ENCODE results near the gene ZNF782. TPM values are rescaled to one million over a fixed set of nuclear protein-coding genes. Genes with fewer than 3 reads are reported as not detected.
"Not testable (repeated sequence)": the region's sequence is repeated elsewhere in the genome, so short reads cannot be mapped to it uniquely, and the experiment has no call there.

Gene ZNF782
- total RNA-seq, 1 donor from 2014 or later = 3.1 TPM

DNA sequence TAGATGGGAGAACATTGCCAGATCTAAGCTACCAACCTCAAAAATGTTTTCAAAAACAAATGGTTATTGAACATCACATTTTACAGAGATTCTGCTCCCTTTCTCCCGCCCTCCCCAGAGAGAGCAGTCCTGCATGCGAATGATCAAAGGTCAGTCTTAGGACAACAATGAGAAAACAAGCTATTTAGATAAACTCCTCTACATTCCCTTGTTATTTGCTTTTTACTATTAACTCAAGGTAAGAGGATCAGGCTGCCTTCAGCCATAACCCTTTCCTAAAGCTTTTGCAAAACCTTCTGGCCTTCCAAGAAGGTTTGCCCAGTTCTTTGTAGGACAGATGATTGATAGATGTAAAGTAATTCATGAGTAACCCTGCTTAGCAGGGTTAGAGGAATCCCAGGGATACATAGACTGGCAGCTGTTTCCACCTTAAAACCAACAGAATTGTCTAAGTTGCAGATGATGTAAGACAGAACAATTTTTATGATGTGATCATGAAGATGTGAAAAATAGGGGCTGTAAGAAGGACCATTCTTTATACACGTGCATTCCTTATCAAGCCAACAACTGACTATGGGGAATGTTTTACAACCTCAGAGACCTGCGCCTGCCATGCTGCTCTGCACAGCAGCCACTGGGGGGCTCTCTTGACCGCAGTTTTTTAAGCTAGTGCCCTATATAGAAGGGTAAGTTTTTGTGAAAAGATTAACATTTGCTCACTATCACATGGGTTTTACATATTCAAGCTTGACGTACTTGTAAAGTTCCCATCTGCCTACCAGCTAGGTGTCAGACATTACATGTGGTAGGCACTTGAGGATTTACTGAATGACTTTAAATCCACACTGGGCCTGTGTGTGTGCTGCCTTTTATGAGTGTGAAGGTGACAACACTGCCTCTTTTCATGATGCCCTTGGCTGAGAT lies 2.3 kb upstream of the ZNF782 start:
- DNase-seq (ENCODE audit: missing footprints) (peak; percentile 75), ATAC-seq (peak; percentile 59)
- intact Hi-C loops (cut with DNase I) = loop anchor here (1.0 to 5.0 kb wide), 4 partner anchors 254 to 776 kb away; partner anchors contain the start of genes NCBP1 and TSTD2

DNA sequence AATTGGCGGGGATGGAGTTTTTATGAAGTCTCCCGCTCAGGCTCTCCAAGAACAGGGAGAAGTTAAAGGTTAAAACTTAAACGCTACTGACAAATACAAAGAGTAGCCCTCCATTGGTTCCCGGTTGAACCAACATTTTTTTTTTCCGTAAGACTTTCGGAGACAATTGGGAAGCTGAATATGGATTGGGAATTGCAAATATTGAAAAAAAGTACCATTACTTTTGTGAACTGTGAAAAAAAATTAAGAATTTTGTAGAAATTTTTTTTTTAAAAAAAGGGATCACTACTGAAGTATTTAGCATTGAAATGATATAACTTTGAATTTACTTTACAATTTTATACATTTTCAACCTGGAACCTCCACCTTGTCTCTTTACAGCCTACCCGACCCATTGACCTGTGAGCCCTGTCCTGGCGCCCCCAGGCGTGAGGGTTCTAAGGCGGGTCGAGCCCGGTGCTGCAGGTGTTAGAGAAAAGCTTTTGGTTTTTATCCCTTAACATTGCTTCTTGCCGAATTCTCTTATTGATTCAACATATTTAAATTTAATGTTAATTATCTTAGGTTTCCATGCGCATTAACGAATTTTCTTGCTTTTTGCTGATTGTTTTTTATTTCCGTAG lies 448 bp upstream of the ZNF782 start:
- ATAC-seq (no peak), DNase-seq (ENCODE audit: missing footprints) (peak; percentile 74)
- intact Hi-C loops (cut with DNase I) = loop anchor here (5.0 kb wide), 2 partner anchors 383 to 778 kb away; partner anchors contain the start of genes NCBP1 and TSTD2

DNA sequence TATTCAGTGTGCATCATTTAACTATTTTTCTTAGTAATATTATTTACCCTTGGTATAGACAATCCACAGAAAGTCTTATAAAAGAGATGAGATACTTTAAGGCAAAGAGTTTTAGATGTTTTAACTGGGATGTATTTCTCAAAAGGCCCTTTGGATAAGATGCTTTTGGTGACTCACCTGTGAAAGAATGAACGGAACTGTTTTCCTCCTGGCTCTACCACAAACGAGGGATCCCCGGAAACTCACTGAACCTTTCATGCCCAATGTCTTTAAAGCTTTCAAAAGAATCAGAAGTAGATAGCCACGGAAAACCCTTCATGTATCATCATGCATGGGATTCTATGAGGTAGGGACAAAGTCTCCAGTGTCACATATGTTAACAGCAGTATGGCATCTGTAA lies 1.6 kb downstream of the ZNF782 start:
- DNase-seq (ENCODE audit: missing footprints) = no peak
- intact Hi-C loops (cut with DNase I) = no loop called here
- no peak for ATAC-seq

DNA sequence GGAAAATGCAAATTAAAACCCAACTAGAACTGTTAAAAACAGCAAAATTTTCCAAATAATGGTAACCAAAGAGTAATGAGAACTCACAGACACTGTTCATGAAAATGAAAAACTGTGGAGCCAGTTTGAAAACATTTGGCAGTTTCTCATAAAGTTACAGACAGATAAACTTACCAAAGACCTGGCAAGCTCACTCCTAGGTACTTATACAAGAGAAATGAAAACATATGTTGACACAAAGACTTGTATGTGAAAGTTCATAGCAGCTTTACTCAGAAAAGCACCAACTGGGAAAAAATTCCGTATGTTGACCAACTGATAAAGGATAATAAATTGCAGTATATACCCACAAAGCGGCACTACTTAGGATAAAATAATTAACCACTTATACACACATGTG lies 10.3 kb downstream of the ZNF782 start:
- intact Hi-C loops (cut with DNase I) = no loop called here
- ATAC-seq (no peak), DNase-seq (ENCODE audit: missing footprints) (no peak)

DNA sequence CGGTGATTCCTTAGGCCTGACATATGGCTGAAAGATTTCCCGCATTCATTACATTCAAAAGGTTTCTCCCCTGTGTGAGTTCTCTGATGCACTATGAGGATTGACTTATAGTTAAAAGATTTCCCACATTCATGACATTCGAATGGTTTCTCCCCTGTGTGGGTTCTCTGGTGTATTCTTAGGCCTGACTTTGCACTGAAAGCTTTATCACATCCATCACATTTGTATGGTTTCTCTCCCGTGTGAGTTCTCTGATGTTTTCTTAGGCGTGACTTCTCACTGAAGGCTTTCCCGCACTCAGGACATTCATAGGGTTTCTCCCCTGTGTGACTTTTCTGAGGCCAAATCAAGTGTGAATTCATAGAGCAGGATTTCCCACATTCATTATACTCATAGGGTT lies 35.8 kb downstream of the ZNF782 start:
- intact Hi-C loops (cut with DNase I) = loop anchor here (10.0 kb wide), 1 partner anchor 64 kb away; no protein-coding TSS in a partner anchor
- no peak for DNase-seq (ENCODE audit: missing footprints)
- no peak for ATAC-seq

DNA sequence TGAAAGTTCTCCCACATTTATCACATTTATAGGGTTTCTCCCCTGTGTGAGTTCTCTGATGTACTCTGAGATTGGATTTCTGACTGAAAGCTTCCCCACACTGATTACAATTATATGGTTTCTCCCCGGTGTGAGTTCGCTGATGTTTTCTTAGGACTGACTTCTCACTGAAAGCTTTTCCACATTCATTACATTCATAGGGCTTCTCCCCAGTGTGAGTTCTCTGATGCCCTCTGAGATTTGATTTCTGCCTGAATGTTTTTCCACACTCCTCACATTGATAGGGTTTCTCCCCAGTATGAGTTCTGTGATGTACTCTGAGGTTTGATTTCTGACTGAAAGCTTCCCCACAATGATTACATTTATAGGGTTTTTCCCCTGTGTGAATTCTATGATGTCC lies 36.3 kb downstream of the ZNF782 start:
- intact Hi-C loops (cut with DNase I) = loop anchor here (10.0 kb wide), 1 partner anchor 63 kb away; no protein-coding TSS in a partner anchor
- ATAC-seq = no peak
- no peak for DNase-seq (ENCODE audit: missing footprints)

DNA sequence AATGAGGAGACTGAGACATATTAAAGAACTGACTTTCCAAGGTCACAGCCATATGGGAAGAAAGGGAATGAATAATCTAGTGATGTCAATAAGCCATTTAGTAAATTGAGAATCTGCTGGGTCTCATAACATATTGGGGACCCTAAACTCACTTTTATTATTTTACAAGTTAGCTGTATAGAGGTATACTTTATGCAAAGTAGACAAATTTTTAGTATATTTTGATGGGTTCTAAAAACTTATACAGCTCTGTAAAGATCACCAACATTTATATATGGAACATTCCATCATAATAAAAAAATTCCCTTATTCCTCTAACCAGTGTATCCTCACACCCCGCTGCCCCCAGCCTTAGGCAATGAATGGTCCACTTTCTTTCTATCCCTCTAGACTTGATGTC lies 40.7 kb downstream of the ZNF782 start:
- no peak for ATAC-seq
- DNase-seq (ENCODE audit: missing footprints) = no peak
- intact Hi-C loops (cut with DNase I) = loop anchor here (10.0 kb wide), 1 partner anchor 59 kb away; no protein-coding TSS in a partner anchor

DNA sequence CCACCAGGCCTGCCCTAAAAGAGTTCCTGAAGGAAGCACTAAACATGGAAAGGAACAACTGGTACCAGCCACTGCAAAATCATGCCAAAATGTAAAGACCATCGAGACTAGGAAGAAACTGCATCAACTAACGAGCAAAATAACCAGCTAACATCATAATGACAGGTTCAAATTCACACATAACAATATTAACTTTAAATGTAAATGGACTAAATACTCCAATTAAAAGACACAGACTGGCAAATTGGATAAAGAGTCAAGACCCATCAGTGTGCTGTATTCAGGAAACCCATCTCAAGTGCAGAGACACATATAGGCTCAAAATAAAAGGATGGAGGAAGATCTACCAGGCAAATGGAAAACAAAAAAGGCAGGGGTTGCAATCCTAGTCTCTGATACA lies 55.4 kb downstream of the ZNF782 start:
- ATAC-seq; intact Hi-C loops (cut with DNase I); DNase-seq (ENCODE audit: missing footprints): not testable (repeated sequence)

DNA sequence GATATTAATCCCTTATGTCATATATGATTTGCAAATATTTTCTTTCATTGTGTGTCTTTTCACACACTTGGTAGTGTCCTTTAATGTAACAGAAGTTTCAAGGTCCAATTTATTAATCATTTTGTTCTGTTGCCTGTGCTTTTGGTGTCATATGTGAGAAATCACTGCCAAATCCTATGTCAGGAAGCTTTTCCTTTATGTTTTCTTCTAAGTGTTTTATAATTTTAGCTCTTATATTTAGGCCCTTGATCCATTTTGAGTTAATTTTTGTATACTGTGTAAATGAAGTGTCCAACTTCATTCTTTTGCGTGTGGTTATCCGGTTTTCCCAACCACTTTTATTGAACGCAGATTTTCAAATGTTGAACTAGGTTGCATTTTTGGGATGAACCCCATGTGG lies 70.3 kb downstream of the ZNF782 start:
- intact Hi-C loops (cut with DNase I) = no loop called here
- ATAC-seq (no peak), DNase-seq (ENCODE audit: missing footprints) (no peak)

DNA sequence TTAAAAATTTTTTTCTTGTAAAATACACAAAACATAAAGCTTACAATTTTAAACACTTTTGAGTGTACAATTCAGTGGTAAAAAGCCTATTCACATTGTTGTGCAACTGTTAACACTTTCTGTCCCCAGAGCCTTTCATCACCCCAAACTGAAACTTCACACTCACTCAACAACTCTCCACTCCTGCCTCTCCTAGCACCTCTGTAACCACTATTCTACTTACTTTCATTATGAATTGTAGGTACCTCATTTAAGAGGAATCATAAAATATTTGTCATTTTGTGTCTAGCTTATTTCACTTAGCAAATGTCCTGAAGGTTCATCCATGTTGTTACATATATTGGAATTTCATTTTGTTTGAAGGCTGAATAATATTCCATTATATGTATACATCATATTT lies 72.1 kb downstream of the ZNF782 start:
- intact Hi-C loops (cut with DNase I) = no loop called here
- DNase-seq (ENCODE audit: missing footprints) = no peak
- no peak for ATAC-seq

DNA sequence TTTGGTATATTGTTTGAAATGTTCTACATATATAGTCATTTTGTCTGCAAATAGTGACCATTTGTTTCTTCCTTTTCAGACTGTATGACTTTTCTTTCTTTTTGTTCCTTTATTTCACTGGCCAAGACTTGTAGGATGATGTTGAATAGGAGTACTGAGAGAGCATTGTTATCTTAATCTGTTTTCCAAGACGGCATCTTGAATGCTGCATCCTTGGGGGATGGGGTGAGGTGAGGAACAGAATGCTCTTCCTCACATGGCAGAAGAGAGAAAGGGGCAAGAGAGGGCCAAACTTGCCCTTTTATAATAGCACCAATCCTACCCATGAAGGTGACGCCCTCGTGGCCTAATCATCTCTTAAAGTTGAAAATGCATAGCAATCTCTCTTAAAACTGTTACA lies 72.8 kb downstream of the ZNF782 start:
- ATAC-seq = no peak
- DNase-seq (ENCODE audit: missing footprints) = no peak
- intact Hi-C loops (cut with DNase I) = no loop called here

DNA sequence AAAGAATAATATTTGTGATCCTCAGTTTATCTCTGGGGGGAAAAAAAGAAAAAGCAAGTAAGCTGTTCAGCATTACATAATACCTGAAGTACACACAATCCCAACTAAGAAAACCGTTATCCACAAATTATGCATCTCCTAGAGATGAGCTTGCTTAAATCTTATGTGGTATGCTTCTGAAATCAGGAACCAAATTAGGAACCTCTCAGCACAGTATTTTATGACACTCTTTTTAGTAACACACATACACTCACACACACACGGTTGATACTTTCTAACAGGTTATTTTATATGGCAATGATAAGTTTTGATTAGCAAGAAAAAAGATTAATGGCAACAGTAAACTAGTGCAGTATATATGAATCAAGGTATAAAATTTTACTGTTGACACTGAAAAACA lies 75.2 kb downstream of the ZNF782 start:
- ATAC-seq (no peak), DNase-seq (ENCODE audit: missing footprints) (no peak)
- intact Hi-C loops (cut with DNase I) = no loop called here

DNA sequence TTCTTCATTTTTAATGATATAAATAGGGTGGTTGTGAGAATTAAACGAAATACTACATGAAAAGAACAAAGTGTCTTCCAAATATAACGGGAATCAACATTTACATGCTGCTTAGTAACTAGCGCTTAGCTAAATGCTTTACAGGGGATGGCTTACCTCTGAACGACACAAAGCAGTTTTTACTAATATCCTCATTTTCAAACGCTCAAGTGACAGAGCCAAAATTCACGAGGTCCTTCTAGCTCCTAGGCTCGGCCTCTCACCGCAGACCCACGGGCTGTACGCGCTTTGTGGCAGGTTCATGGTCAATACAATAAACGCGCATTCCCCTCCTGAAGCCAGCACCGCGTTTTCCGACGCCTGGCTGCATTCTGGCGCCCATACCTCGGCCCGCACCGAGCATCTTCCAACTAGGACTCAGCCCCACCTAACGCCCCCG lies 76.9 kb downstream of the ZNF782 start:
- intact Hi-C loops (cut with DNase I) = no loop called here
- DNase-seq (ENCODE audit: missing footprints) (no peak), ATAC-seq (peak; percentile 63)

DNA sequence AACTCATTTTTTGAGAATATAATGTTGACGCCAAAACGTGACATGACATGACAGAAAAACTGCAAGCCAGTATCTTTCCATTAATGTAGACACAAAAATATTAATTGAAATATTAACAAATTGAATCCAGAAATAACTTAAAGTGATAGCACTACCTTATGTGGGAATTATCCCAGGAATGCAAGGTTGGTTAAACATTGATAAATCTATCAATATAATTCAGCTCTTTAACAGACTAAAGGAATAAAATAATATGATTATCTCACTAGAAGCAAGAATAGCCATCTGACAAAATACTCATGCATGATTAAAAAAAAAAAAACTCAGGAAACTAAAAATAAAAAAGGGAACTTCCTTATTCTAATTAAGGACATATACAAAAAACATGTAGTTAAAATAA lies 83.2 kb downstream of the ZNF782 start:
- ATAC-seq (no peak), DNase-seq (ENCODE audit: missing footprints) (no peak)
- intact Hi-C loops (cut with DNase I) = no loop called here

DNA sequence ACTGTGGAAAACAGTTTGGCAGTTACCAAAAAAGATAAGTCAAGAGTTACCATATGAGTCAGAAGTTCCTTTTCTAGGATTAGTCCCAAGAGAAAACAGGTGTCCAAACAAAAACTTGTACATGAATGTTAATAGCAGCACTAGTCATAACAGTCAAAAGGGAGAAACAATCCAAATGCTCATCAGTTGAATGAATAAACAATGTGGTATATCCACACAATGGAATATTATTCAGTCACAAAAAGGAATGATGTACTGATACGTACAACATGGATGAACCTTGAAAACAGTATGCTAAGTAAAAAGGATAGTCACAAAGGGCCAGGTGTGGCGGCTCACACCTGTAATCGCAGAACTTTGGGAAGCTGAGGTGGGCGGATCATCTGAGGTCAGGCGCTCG lies 84.3 kb downstream of the ZNF782 start:
- DNase-seq (ENCODE audit: missing footprints) = no peak
- intact Hi-C loops (cut with DNase I) = no loop called here
- no peak for ATAC-seq

Other genes starting within 250 kb of the ZNF782 start
- 14.5 TPM for gene CDC14B, start 234.7 kb downstream of the ZNF782 start, total RNA-seq
- gene PRXL2C, start 199.2 kb downstream of the ZNF782 start, total RNA-seq = 27.3 TPM
- gene ZNF510, start 76.4 kb downstream of the ZNF782 start, total RNA-seq = 9.8 TPM
- gene NUTM2G, start 74.3 kb upstream of the ZNF782 start, total RNA-seq = not detected
- gene CTSV, start 184.6 kb upstream of the ZNF782 start, total RNA-seq = not detected

All from Right ventricle myocardium inferior (tissue), 1 donor.